Ectodermal cell (in vitro differentiated cells): ENCODE results near the gene NRAP.

Experiments used
- H3K27ac ChIP-seq: 2 replicates; pipeline ENCODE4 v1.7.0; 2013; ENCODE audit warnings: mild to moderate bottlenecking, low read depth, low read length; ENCODE audit not compliant: insufficient read depth, poor library complexity, severe bottlenecking
- H3K27me3 ChIP-seq: 2 replicates; pipeline ENCODE4 v1.7.0; 2013; ENCODE audit warnings: mild to moderate bottlenecking, low read length; ENCODE audit not compliant: insufficient read depth, control insufficient read depth, poor library complexity, severe bottlenecking
- H3K36me3 ChIP-seq: one replicate; pipeline ENCODE4 v1.7.0; 2013; ENCODE audit warnings: low read length; ENCODE audit not compliant: control insufficient read depth, insufficient read depth
- H3K4me1 ChIP-seq: one replicate; pipeline ENCODE4 v1.7.0; 2013; ENCODE audit warnings: low read length; ENCODE audit not compliant: control insufficient read depth, insufficient read depth
- H3K4me3 ChIP-seq: 2 replicates; pipeline ENCODE4 v1.7.0; 2013; ENCODE audit warnings: low read depth, low read length, control low read depth; ENCODE audit not compliant: insufficient read depth
- H3K9me3 ChIP-seq: 2 replicates; pipeline ENCODE4 v1.7.0; 2013; ENCODE audit warnings: mild to moderate bottlenecking, low read length, moderate library complexity; ENCODE audit not compliant: control insufficient read depth
- WGBS, 2 experiments: methylation state at CpG; one replicate each; pipeline ENCODE4 v1.1.7; 2013; ENCODE audit warnings: missing lambda C conversion rate in 2 of 2; 5-methylcytosine and 5-hydroxymethylcytosine counted together

The NRAP gene

GRCh38 chr10:113609704-113610108, 54.1 kb downstream of the NRAP start:
- WGBS, 2 experiments = 62 to 66% methylated on average over 4 of the region's 4 CpGs
- peaks cover 16% of the 10 kb centered on the region for H3K4me1 ChIP-seq
- H3K4me3 ChIP-seq = no peak overlapping the region
- H3K27me3 ChIP-seq = no peaks in the 10 kb centered on the region
- no peaks in the 10 kb centered on the region for H3K36me3 ChIP-seq
- H3K9me3 ChIP-seq = no peaks in the 10 kb centered on the region
- H3K27ac ChIP-seq = no peak overlapping the region

- WGBS, 2 experiments = 92 to 94% methylated on average over 13 of the region's 13 CpGs
- Histone ChIP-seq H3K4me3 (no peak overlapping the region), H3K4me1 (no peaks in the 10 kb centered on the region), H3K27me3 (no peaks in the 10 kb centered on the region), H3K36me3 (no peaks in the 10 kb centered on the region), H3K27ac (no peak overlapping the region), H3K9me3 (no peaks in the 10 kb centered on the region)
Measured at GRCh38 chr10:113605268-113605978, 58.4 kb downstream of the NRAP start.

- 95 to 96% methylated on average over 12 of the region's 12 CpGs for WGBS, 2 experiments
- Histone ChIP-seq H3K27me3 (no peaks in the 10 kb centered on the region), H3K4me3 (no peak overlapping the region), H3K36me3 (no peaks in the 10 kb centered on the region), H3K4me1 (no peaks in the 10 kb centered on the region), H3K9me3 (no peaks in the 10 kb centered on the region), H3K27ac (no peak overlapping the region)
Measured at GRCh38 chr10:113604572-113604971, 59.3 kb downstream of the NRAP start.

- H3K4me3 ChIP-seq = no peak overlapping the region
- H3K27ac ChIP-seq = no peak overlapping the region
- 95% methylated on average over 13 of the region's 13 CpGs for WGBS, 2 experiments
- H3K9me3 ChIP-seq = no peaks in the 10 kb centered on the region
- H3K36me3 ChIP-seq = no peaks in the 10 kb centered on the region
- H3K4me1 ChIP-seq = no peaks in the 10 kb centered on the region
- H3K27me3 ChIP-seq = no peaks in the 10 kb centered on the region
Measured at GRCh38 chr10:113603057-113603777, 60.6 kb downstream of the NRAP start.

GRCh38 chr10:113600569-113600968, 63.3 kb downstream of the NRAP start:
- Histone ChIP-seq H3K27ac (no peak overlapping the region), H3K27me3 (no peaks in the 10 kb centered on the region), H3K4me1 (no peaks in the 10 kb centered on the region), H3K4me3 (no peak overlapping the region), H3K36me3 (no peaks in the 10 kb centered on the region), H3K9me3 (no peaks in the 10 kb centered on the region)
- 93 to 96% methylated on average over 3 of the region's 3 CpGs for WGBS, 2 experiments

- no peak overlapping the region for H3K4me3 ChIP-seq
- WGBS, 2 experiments = 45 to 56% methylated on average over 13 of the region's 13 CpGs
- peaks cover 11% of the 10 kb centered on the region for H3K4me1 ChIP-seq
- no peak overlapping the region for H3K27ac ChIP-seq
- no peaks in the 10 kb centered on the region for H3K9me3 ChIP-seq
- no peaks in the 10 kb centered on the region for H3K27me3 ChIP-seq
- no peaks in the 10 kb centered on the region for H3K36me3 ChIP-seq
Measured at GRCh38 chr10:113594652-113595051, 69.2 kb downstream of the NRAP start.

DNA sequence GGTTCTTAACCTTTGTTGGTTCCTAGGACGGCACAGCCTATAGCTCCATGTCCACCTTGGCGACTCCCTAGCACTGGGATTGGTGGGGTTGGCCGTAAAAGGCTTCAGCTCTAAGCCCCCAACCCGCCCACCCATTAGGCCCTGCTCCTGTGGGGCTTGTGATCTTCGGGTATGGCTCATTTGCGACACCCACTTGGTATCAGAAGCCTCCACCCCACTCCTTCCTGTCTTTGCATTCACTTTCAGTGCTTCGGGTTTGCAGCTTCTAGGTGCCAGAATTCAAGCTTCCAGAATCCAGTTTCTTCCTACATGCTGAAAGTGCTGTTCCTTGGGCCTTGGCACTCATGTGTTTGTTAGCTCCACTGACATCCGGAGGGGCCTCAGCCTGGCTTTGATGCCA, 71.5 kb downstream of the NRAP start:
- Histone ChIP-seq H3K36me3 (no peaks in the 10 kb centered on the region), H3K4me3 (no peak overlapping the region), H3K27me3 (no peaks in the 10 kb centered on the region), H3K9me3 (no peaks in the 10 kb centered on the region), H3K4me1 (peaks cover 11% of the 10 kb centered on the region), H3K27ac (no peak overlapping the region)
- WGBS, 2 experiments = 94% methylated on average over 8 of the region's 8 CpGs

GRCh38 chr10:113590581-113590980, 73.3 kb downstream of the NRAP start:
- no peaks in the 10 kb centered on the region for H3K9me3 ChIP-seq
- no peak overlapping the region for H3K4me3 ChIP-seq
- peaks cover 11% of the 10 kb centered on the region for H3K4me1 ChIP-seq
- H3K36me3 ChIP-seq = no peaks in the 10 kb centered on the region
- 93 to 95% methylated on average over 12 of the region's 12 CpGs for WGBS, 2 experiments
- no peak overlapping the region for H3K27ac ChIP-seq
- H3K27me3 ChIP-seq = no peaks in the 10 kb centered on the region

- WGBS, 2 experiments = 88 to 89% methylated on average over 13 of the region's 13 CpGs
- Histone ChIP-seq H3K4me3 (no peak overlapping the region), H3K4me1 (peaks cover 1% of the 10 kb centered on the region), H3K27me3 (no peaks in the 10 kb centered on the region), H3K36me3 (no peaks in the 10 kb centered on the region), H3K27ac (no peak overlapping the region), H3K9me3 (no peaks in the 10 kb centered on the region)
Measured at GRCh38 chr10:113589201-113589770, 74.6 kb downstream of the NRAP start.

DNA sequence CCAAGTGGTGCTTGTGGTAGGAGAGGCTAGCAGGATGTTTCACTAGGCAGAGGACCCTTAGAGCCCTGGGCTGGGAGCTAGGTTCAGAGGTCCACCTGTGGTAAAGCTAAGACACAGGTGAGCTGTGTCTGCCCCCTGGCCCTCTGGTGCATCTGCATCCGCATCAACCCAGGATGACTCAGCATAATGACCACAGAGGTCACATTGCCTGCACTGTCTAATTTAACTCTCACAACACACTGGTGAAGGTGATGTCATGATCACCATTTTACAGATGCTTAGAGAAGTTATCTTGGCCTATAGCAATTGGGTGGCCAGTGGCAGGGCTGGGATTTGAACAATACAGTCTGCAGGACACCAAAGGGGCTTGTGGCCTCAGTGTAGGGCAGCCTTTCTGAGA, 77.9 kb downstream of the NRAP start:
- 90 to 93% methylated on average over 1 of the region's 1 CpG for WGBS, 2 experiments
- Histone ChIP-seq H3K27ac (no peak overlapping the region), H3K9me3 (no peaks in the 10 kb centered on the region)

More for the DNA sequence above, 77.9 kb downstream of the NRAP start:
- H3K27me3 ChIP-seq = no peaks in the 10 kb centered on the region
- no peaks in the 10 kb centered on the region for H3K36me3 ChIP-seq
- H3K4me3 ChIP-seq = no peak overlapping the region
- H3K4me1 ChIP-seq = no peaks in the 10 kb centered on the region
